Kidney (tissue), 14 donors: ENCODE measurements around the gene COL12A1. TPM values are rescaled to one million over a fixed set of nuclear protein-coding genes. Genes with fewer than 3 reads are reported as not detected.

Experiments used
- DNase-seq, 5 donors: peaks; one replicate each; pipeline ENCODE4 v3.0.0-alpha.2; 2013 to 2020
- FAIRE-seq: peaks from 2 replicates; lab custom pipeline; 2012; peaks lifted over from hg19 to GRCh38; lab: Jason Lieb, UNC
- H3K27ac ChIP-seq, 2 donors: one replicate each; pipeline ENCODE4 v1.7.0; 2013; ENCODE audit warnings: low read depth in 2 of 2, low read length in 2 of 2, inconsistent platforms in 1 of 2
- H3K27me3 ChIP-seq: one replicate; pipeline ENCODE4 v1.7.1; 2013; ENCODE audit warnings: low read length, inconsistent platforms; ENCODE audit not compliant: control insufficient read depth, insufficient read depth
- H3K36me3 ChIP-seq, 3 donors: one replicate each; pipeline versions ENCODE4 v1.7.0 to v1.7.1; 2013; ENCODE audit warnings: low read length in 3 of 3, control low read depth in 1 of 3, inconsistent platforms in 1 of 3; ENCODE audit not compliant: insufficient read depth in 3 of 3, control insufficient read depth in 2 of 3
- H3K4me1 ChIP-seq, 3 donors: one replicate each; pipeline versions ENCODE4 v1.7.0 to v1.7.1; 2013; ENCODE audit warnings: low read length in 3 of 3, inconsistent platforms in 1 of 3, low read depth in 1 of 3; ENCODE audit not compliant: control insufficient read depth in 2 of 3, insufficient read depth in 2 of 3
- H3K4me3 ChIP-seq, 3 donors: one replicate each; pipeline versions ENCODE4 v1.7.0 to v1.8.1; 2013; ENCODE audit warnings: low read length in 3 of 3, control low read depth in 1 of 3, inconsistent platforms in 1 of 3
- H3K9ac ChIP-seq, 3 donors: one replicate each; pipeline versions ENCODE4 v1.7.0 to v1.7.1; 2013; ENCODE audit warnings: low read length in 3 of 3, control low read depth in 1 of 3, inconsistent platforms in 1 of 3
- H3K9me3 ChIP-seq, 3 donors: one replicate each; pipeline versions ENCODE4 v1.7.0 to v1.7.1; 2013; ENCODE audit warnings: low read length in 3 of 3, control low read depth in 1 of 3, inconsistent platforms in 1 of 3; ENCODE audit not compliant: control insufficient read depth in 2 of 3, insufficient read depth in 1 of 3
- intact Hi-C: fragments of 100-400 bp; cut with DNase I; formaldehyde crosslinking; loops from one replicate; pipeline ENCODE4 v1.11.1; 2022
- polyA plus RNA-seq: library from polyadenylated mRNA; stranded (reverse); fragments of 350-450 nt; fragmentation: Illumina TruSeq; extraction: RNeasy Lipid Tissue Mini Kit (QIAGEN cat#74804); gene quantifications from one replicate; pipeline ENCODE4 v1.2.3, GENCODE V29; 2014; ENCODE audit warnings: low read depth, low replicate concordance; ENCODE audit not compliant: insufficient read depth
- total RNA-seq: library from RNA; stranded (reverse); fragmentation: NEBNext Ultra II Directional; extraction: Animal tissue kit (Norgen Biotek cat#: 25700); gene quantifications from one replicate; pipeline ENCODE4 v1.2.1, GENCODE V29; 2021
- TF ChIP-seq, protein P1 (sequence below): IDR thresholded peaks from 3 replicates; pipeline ENCODE4 v1.5.1; 2012; ENCODE audit warnings: mild to moderate bottlenecking, moderate library complexity, borderline replicate concordance; ENCODE audit not compliant: insufficient read depth; ENCODE audit errors: extremely low read depth
- donor health status: control.
- donor health status: control.
- donor health status: control.
- donor health status: control.
- donor health status: control.
- donor health status: DM: yes; HTN: yes; CAD: no.
- donor health status: Normal renal cell carcinoma (clear cell type).

Gene COL12A1
- total and polyA plus RNA-seq, 2 donors from 2014 or later: 12.3 to 28.3 TPM

GRCh38 chr6:75108333-75108974, 97.4 kb downstream of the COL12A1 start:
- DNase-seq (no peak), FAIRE-seq (no peak)
- intact Hi-C loops: no loop called here

GRCh38 chr6:75107913-75108312, 97.9 kb downstream of the COL12A1 start:
- H3K4me1 ChIP-seq: no peaks in the 10 kb centered on the region
- no peaks in the 10 kb centered on the region for H3K9me3 ChIP-seq
- H3K36me3 ChIP-seq: no peaks in the 10 kb centered on the region
- FAIRE-seq (no peak), DNase-seq (no peak)
- no peak overlapping the region for H3K9ac ChIP-seq
- H3K27ac ChIP-seq: no peak overlapping the region
- TF ChIP-seq, protein P1, sequence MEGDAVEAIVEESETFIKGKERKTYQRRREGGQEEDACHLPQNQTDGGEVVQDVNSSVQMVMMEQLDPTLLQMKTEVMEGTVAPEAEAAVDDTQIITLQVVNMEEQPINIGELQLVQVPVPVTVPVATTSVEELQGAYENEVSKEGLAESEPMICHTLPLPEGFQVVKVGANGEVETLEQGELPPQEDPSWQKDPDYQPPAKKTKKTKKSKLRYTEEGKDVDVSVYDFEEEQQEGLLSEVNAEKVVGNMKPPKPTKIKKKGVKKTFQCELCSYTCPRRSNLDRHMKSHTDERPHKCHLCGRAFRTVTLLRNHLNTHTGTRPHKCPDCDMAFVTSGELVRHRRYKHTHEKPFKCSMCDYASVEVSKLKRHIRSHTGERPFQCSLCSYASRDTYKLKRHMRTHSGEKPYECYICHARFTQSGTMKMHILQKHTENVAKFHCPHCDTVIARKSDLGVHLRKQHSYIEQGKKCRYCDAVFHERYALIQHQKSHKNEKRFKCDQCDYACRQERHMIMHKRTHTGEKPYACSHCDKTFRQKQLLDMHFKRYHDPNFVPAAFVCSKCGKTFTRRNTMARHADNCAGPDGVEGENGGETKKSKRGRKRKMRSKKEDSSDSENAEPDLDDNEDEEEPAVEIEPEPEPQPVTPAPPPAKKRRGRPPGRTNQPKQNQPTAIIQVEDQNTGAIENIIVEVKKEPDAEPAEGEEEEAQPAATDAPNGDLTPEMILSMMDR: no peak
- H3K4me3 ChIP-seq: no peak overlapping the region
- intact Hi-C loops: no loop called here
- H3K27me3 ChIP-seq: no peaks in the 10 kb centered on the region

More at GRCh38 chr6:75108333-75108974, 97.4 kb downstream of the COL12A1 start:
- Histone ChIP-seq H3K4me3 (no peak overlapping the region), H3K9ac (no peak overlapping the region), H3K9me3 (no peaks in the 10 kb centered on the region), H3K27ac (no peak overlapping the region), H3K27me3 (no peaks in the 10 kb centered on the region), H3K4me1 (no peaks in the 10 kb centered on the region), H3K36me3 (no peaks in the 10 kb centered on the region)
- TF ChIP-seq, protein P1: no peak

- H3K9ac ChIP-seq: no peak overlapping the region
- H3K4me1 ChIP-seq: no peaks in the 10 kb centered on the region
- DNase-seq (no peak), FAIRE-seq (no peak)
- H3K9me3 ChIP-seq: no peaks in the 10 kb centered on the region
- intact Hi-C loops: no loop called here
- TF ChIP-seq, protein P1: no peak
- H3K36me3 ChIP-seq: peaks cover 0 to 2% (median 0%) of the 10 kb centered on the region in 3 donors
- no peak overlapping the region for H3K4me3 ChIP-seq
- H3K27me3 ChIP-seq: no peaks in the 10 kb centered on the region
- H3K27ac ChIP-seq: no peak overlapping the region
Observed at GRCh38 chr6:75106426-75106825, 99.4 kb downstream of the COL12A1 start.
